ENCODE measurements around the gene EBF3.

The EBF3 gene

DNA sequence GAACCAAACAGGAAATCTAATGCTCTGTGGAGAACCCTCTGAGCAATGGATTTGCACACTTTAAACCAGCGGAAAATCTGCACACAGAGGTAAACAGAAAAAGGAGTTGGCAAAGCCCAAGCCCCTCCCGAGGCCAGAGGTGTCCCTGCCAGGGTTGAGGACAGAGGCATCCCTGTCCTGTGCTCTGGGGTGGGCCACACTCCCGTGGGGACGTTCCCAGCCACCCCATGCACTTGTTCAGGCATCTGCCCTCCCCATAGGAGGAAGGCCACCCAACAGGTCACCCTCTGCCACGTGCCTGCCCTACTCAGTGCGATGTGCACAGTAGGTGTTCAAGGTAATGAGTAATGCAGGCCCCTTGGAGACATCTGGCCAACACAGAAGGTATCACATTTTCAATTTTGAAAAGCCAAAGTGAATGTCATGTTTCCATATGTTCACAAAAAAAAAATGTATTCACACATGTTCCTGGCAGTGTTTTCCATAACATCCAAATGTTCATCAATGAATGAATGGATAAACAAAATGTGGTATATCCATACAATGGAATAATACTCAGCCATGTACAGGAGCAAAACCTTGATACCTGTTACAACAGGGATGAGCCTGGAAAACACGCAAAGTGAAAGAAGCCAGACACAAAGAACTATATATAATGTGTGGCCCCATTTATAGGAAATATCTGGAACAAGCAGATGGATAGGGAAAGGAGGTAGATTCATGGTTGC, 108.1 kb downstream of the EBF3 start:
- no peak for TF ChIP-seq FOXM1 (IDR thresholded peaks at IDR 0.05; ENCODE audit: borderline replicate concordance, low read depth)
- TF ChIP-seq USF1 (IDR thresholded peaks at IDR 0.05), result no peak
- no peak for TF ChIP-seq CREB1 (IDR thresholded peaks at IDR 0.05; ENCODE audit: low read depth)
- no peak for TF ChIP-seq RAD21 (IDR thresholded peaks at IDR 0.05; ENCODE audit: low read depth)
- no peak for TF ChIP-seq ZBTB7A (IDR thresholded peaks at IDR 0.05; ENCODE audit: low read depth)

GRCh38 chr10:129854796-129855705, 109.0 kb downstream of the EBF3 start:
- TF ChIP-seq YY1 (IDR thresholded peaks at IDR 0.05; ENCODE audit: low read depth), result no peak
- TF ChIP-seq FOXM1 (IDR thresholded peaks at IDR 0.05; ENCODE audit: borderline replicate concordance, low read depth), result no peak
- TF ChIP-seq USF1 (IDR thresholded peaks at IDR 0.05), result no peak
- no peak for TF ChIP-seq TEAD4 (IDR thresholded peaks at IDR 0.05)

- TF ChIP-seq NFIC (IDR thresholded peaks at IDR 0.05) (no peak), EGR1 (IDR thresholded peaks at IDR 0.05) (no peak), CREB1 (IDR thresholded peaks at IDR 0.05; ENCODE audit: low read depth) (no peak), TCF12 (IDR thresholded peaks at IDR 0.05; ENCODE audit: low read depth) (no peak), ZBTB7A (IDR thresholded peaks at IDR 0.05; ENCODE audit: low read depth) (no peak), FOXM1 (IDR thresholded peaks at IDR 0.05; ENCODE audit: borderline replicate concordance, low read depth) (no peak)
These were observed 109.9 kb downstream of the EBF3 start for GRCh38 chr10:129854158-129854557.

DNA sequence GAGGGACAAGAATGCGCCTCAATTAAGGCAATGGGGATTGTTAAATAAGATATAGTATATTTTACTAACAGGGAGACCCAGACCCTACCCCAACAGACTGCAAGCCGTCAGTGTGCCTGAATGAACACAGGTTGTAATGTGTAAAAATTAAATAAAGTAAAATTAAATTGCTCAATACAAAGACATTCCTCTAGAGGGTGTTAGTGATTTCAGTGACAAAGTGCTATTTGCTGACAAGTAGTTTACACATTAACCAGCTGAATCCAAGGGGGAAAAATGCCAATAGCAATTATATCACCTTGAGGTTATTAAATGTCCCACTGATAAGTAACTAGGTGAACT, 110.5 kb downstream of the EBF3 start:
- TF ChIP-seq, protein P1, sequence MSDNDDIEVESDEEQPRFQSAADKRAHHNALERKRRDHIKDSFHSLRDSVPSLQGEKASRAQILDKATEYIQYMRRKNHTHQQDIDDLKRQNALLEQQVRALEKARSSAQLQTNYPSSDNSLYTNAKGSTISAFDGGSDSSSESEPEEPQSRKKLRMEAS (IDR thresholded peaks at IDR 0.05), result no peak
- peak; percentile 18; the same call in 1 of the 2 replicates for TF ChIP-seq RAD21 (IDR thresholded peaks at IDR 0.05; ENCODE audit: low read depth)
- no peak for TF ChIP-seq TCF12 (IDR thresholded peaks at IDR 0.05; ENCODE audit: low read depth)
- TF ChIP-seq REST (IDR thresholded peaks at IDR 0.05; ENCODE audit: low read depth), result no peak
- TF ChIP-seq CREB1 (IDR thresholded peaks at IDR 0.05; ENCODE audit: low read depth), result no peak
- TF ChIP-seq TAF1 (IDR thresholded peaks at IDR 0.05; ENCODE audit: low read depth), result no peak

DNA sequence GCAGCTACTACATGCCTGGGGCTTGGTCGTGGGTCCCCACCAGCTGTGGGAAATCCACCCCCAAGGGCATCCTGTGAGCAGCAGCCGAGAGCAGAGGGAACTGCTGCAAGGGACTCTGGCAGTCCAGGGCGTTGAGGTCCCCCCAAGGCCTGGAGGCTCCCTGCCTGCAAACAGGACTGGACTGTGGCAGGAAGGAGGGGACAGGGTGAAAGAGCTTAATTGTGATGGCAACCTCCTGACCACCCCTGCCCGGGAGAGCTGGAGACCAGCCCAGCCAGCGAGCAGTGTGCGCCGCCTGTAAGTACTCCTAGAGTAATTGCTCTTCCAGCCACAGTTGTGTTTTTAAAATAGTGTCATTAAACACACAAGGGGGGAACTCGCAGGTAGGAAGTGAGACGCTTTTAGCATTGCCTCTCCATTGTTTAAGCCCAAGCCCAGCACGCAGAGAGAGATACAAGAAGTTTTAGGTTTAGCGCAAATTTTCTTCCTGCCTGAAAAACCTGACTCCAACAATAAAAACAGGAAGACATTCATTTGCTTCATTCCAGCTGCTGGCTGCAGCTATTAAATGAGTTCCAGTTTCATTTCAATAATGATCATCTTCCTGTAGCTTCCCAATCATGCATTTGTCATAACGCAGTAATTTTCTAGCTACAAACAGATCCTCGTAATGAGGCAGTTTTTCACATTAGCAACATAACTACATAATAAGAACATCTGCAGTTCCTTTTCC, 111.1 kb downstream of the EBF3 start:
- TF ChIP-seq TEAD4 (IDR thresholded peaks at IDR 0.05) (no peak), RAD21 (IDR thresholded peaks at IDR 0.05; ENCODE audit: low read depth) (no peak), NFIC (IDR thresholded peaks at IDR 0.05) (no peak), EP300 (IDR thresholded peaks at IDR 0.05; ENCODE audit: borderline replicate concordance) (no peak), CEBPB (IDR thresholded peaks at IDR 0.05) (no peak), USF1 (IDR thresholded peaks at IDR 0.05) (no peak), TCF12 (IDR thresholded peaks at IDR 0.05; ENCODE audit: low read depth) (no peak), REST (IDR thresholded peaks at IDR 0.05; ENCODE audit: low read depth) (no peak), EGR1 (IDR thresholded peaks at IDR 0.05) (no peak)
- TF ChIP-seq, protein P1 (IDR thresholded peaks at IDR 0.05), result no peak

Data from Ishikawa (cell line).